Peyer's patch (tissue), 4 donors: ENCODE measurements around the gene ENC1. TPM values are rescaled to one million over a fixed set of nuclear protein-coding genes. Genes with fewer than 3 reads are reported as not detected.
A peak's percentile ranks its signal among the peaks of the same experiment; 100 is the strongest.

Experiments used
- DNase-seq, 3 donors: peaks; one replicate each; pipeline ENCODE4 v3.0.0-alpha.2; 2017 to 2019
- H3K27ac ChIP-seq, 4 donors: fragments of 200-600 bp; sonication (generic); one replicate each; pipeline ENCODE4 v1.5.1; 2016 to 2019
- H3K27me3 ChIP-seq, 2 donors: fragments of 200-600 bp; sonication (generic); one replicate each; pipeline ENCODE4 v1.5.1; 2019
- H3K36me3 ChIP-seq, 3 donors: fragments of 200-600 bp; sonication (generic); one replicate each; pipeline ENCODE4 v1.5.1; 2016 to 2019
- H3K4me1 ChIP-seq, 4 donors: fragments of 200-600 bp; sonication (generic); one replicate each; pipeline ENCODE4 v1.5.1; 2016 to 2019
- H3K4me3 ChIP-seq, 4 donors: fragments of 200-600 bp; sonication (generic); 1 replicate in 3 of 4; 2 replicates in 1 of 4; pipeline ENCODE4 v1.5.1; 2016 to 2019; ENCODE audit warnings: mild to moderate bottlenecking in 1 of 4
- H3K9me3 ChIP-seq, 4 donors: fragments of 200-600 bp; sonication (generic); one replicate each; pipeline ENCODE4 v1.5.1; 2016 to 2019; ENCODE audit warnings: mild to moderate bottlenecking in 1 of 4
- CTCF ChIP-seq, 6 experiments: fragments of 450-650 bp in 4 of 6; fragments of 200-600 bp in 2 of 6; sonication (generic) in 1 of 6; IDR thresholded peaks; one replicate each; pipeline ENCODE4 v1.5.1; 2017 to 2019; ENCODE audit warnings: antibody characterized with exemption in 6 of 6, mild to moderate bottlenecking in 3 of 6, moderate library complexity in 1 of 6
- POLR2A ChIP-seq, 2 donors: fragments of 450-650 bp; IDR thresholded peaks; one replicate each; pipeline ENCODE4 v1.5.1; 2017; ENCODE audit warnings: antibody characterized with exemption in 2 of 2, mild to moderate bottlenecking in 2 of 2, moderate library complexity in 2 of 2
- total RNA-seq, 4 donors: library from RNA; depleted of rRNA; stranded (reverse); fragments of >200 nt; gene quantifications; one replicate each; pipeline ENCODE4 v1.1.0, GENCODE V29; 2016

ENC1 gene
- total RNA-seq, 4 donors from 2014 or later, result 28.7 to 123 (median 40.0) TPM

GRCh38 chr5:74633695-74634094, 6.8 kb downstream of the ENC1 start:
- H3K4me1 ChIP-seq, result peaks cover 0 to 34% (median 3%) of the 10 kb centered on the region in 4 donors
- no peak overlapping the region for H3K27ac ChIP-seq
- no peak overlapping the region for H3K4me3 ChIP-seq
- H3K36me3 ChIP-seq, result peaks cover 0 to 44% (median 0%) of the 10 kb centered on the region in 3 donors
- no peak for TF ChIP-seq POLR2A (IDR thresholded peaks at IDR 0.05)
- TF ChIP-seq CTCF (IDR thresholded peaks at IDR 0.05), result no peak
- no peaks in the 10 kb centered on the region for H3K27me3 ChIP-seq
- no peaks in the 10 kb centered on the region for H3K9me3 ChIP-seq
- DNase-seq, result no peak

GRCh38 chr5:74632947-74633356, 7.6 kb downstream of the ENC1 start:
- Histone ChIP-seq H3K36me3 (peaks cover 0 to 48% (median 0%) of the 10 kb centered on the region in 3 donors), H3K27me3 (no peaks in the 10 kb centered on the region), H3K4me3 (no peak overlapping the region), H3K4me1 (peaks cover 0 to 34% (median 3%) of the 10 kb centered on the region in 4 donors), H3K9me3 (no peaks in the 10 kb centered on the region), H3K27ac (no peak overlapping the region)
- no peak for DNase-seq
- TF ChIP-seq CTCF (IDR thresholded peaks at IDR 0.05), result no peak

- Histone ChIP-seq H3K4me3 (no peak overlapping the region), H3K9me3 (no peaks in the 10 kb centered on the region), H3K27ac (peak overlapping the region in 2 of 4 donors; percentile 5 to 18), H3K36me3 (peaks cover 0 to 48% (median 0%) of the 10 kb centered on the region in 3 donors), H3K4me1 (peaks cover 0 to 21% (median 3%) of the 10 kb centered on the region in 4 donors), H3K27me3 (no peaks in the 10 kb centered on the region)
- TF ChIP-seq CTCF (IDR thresholded peaks at IDR 0.05), result no peak
- no peak for DNase-seq
Observed at GRCh38 chr5:74631081-74631953, 9.2 kb downstream of the ENC1 start.

GRCh38 chr5:74630453-74631066, 10.0 kb downstream of the ENC1 start:
- Histone ChIP-seq H3K4me1 (peaks cover 0 to 20% (median 3%) of the 10 kb centered on the region in 4 donors), H3K36me3 (peaks cover 0 to 43% (median 0%) of the 10 kb centered on the region in 3 donors), H3K27ac (no peak overlapping the region)

GRCh38 chr5:74629326-74629725, 11.2 kb downstream of the ENC1 start:
- Histone ChIP-seq H3K4me3 (no peak overlapping the region), H3K27ac (no peak overlapping the region), H3K4me1 (peaks cover 0 to 15% (median 3%) of the 10 kb centered on the region in 4 donors), H3K27me3 (no peaks in the 10 kb centered on the region), H3K36me3 (peaks cover 0 to 31% (median 0%) of the 10 kb centered on the region in 3 donors), H3K9me3 (no peaks in the 10 kb centered on the region)
- TF ChIP-seq CTCF (IDR thresholded peaks at IDR 0.05) (no peak), POLR2A (IDR thresholded peaks at IDR 0.05) (no peak)
- no peak for DNase-seq

More at GRCh38 chr5:74630453-74631066, 10.0 kb downstream of the ENC1 start:
- Histone ChIP-seq H3K4me3 (no peak overlapping the region), H3K9me3 (no peaks in the 10 kb centered on the region), H3K27me3 (no peaks in the 10 kb centered on the region)
- no peak for DNase-seq
- TF ChIP-seq POLR2A (IDR thresholded peaks at IDR 0.05), result no peak
- TF ChIP-seq CTCF (IDR thresholded peaks at IDR 0.05), result no peak
